Adipocyte (in vitro differentiated cells): ENCODE results near the gene KIF6.

ENCODE experiments used
- DNase-seq: peaks from one replicate; pipeline ENCODE4 v3.0.0-alpha.2; 2015; ENCODE audit warnings: low read depth
- H3K27me3 ChIP-seq: replicated peaks from 2 replicates; pipeline ENCODE4 v1.7.0; 2013; ENCODE audit warnings: mild to moderate bottlenecking, low read length, moderate library complexity; ENCODE audit not compliant: control insufficient read depth, insufficient read depth
- H3K36me3 ChIP-seq: 2 replicates; pipeline ENCODE4 v1.7.0; 2013; ENCODE audit warnings: low read length, mild to moderate bottlenecking, moderate library complexity; ENCODE audit not compliant: control insufficient read depth, insufficient read depth, severe bottlenecking
- H3K4me1 ChIP-seq: 2 replicates; pipeline ENCODE4 v1.7.0; 2013; ENCODE audit warnings: mild to moderate bottlenecking, low read length, moderate library complexity; ENCODE audit not compliant: control insufficient read depth, insufficient read depth
- H3K4me3 ChIP-seq: 2 replicates; pipeline ENCODE4 v1.7.0; 2013; ENCODE audit warnings: mild to moderate bottlenecking, low read length, moderate library complexity
- H3K9ac ChIP-seq: 2 replicates; pipeline ENCODE4 v1.7.0; 2013; ENCODE audit warnings: mild to moderate bottlenecking, low read length, moderate library complexity
- H3K9me3 ChIP-seq: 2 replicates; pipeline ENCODE4 v1.7.0; 2013; ENCODE audit warnings: mild to moderate bottlenecking, low read length, moderate library complexity; ENCODE audit not compliant: control insufficient read depth

KIF6 gene, protein sequence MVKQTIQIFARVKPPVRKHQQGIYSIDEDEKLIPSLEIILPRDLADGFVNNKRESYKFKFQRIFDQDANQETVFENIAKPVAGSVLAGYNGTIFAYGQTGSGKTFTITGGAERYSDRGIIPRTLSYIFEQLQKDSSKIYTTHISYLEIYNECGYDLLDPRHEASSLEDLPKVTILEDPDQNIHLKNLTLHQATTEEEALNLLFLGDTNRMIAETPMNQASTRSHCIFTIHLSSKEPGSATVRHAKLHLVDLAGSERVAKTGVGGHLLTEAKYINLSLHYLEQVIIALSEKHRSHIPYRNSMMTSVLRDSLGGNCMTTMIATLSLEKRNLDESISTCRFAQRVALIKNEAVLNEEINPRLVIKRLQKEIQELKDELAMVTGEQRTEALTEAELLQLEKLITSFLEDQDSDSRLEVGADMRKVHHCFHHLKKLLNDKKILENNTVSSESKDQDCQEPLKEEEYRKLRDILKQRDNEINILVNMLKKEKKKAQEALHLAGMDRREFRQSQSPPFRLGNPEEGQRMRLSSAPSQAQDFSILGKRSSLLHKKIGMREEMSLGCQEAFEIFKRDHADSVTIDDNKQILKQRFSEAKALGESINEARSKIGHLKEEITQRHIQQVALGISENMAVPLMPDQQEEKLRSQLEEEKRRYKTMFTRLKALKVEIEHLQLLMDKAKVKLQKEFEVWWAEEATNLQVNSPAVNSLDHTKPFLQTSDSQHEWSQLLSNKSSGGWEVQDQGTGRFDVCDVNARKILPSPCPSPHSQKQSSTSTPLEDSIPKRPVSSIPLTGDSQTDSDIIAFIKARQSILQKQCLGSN

DNA sequence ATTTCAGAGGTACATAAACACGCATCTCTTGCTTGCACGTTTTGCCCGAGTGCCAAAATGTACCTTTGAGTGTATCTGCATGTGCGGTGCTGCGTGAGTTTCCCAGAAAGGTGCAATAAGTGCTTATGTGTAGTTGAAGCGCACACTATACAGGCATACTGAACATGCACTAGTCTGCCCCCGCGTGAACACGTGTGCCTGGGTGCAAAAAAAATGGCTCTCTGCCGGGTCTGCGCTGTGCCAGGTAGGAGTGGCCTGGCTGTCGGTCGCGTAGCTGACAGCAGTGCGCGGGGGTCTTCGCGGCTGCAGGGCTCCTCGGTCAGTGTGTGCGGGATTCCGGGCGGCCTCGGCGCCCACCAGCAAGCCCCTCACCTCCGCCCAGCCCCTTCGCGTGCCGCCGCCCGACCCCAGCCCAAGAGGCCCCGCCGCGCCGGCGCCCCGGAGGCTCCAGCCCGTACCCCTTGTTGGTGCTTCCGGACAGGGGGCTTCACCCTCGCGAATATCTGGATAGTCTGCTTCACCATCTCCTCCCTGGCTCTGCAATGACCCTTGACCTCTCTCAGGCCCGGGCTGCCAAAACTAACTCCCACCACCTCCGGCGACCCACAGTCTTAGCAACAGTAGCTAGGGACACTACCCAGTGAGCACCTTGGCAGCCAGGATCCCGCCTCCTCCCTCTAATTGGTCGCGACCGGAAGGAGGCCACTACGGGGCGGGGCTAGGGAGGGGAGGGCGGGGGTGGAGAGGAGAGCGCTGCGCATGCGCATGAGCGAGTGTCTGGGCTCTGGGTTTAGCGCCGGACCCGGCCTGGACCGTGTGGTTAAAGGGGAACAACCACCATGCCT is at the start of gene KIF6:
KIF6 (minus strand) TSS at position 622 of the 845 bp plus-strand sequence; CDS start at position 524, 98 bp downstream.
- DNase-seq: peak; percentile 97
- H3K9ac ChIP-seq: peak within 1 kb of the TSS; percentile 81
- H3K27me3 ChIP-seq: no peaks in the 10 kb centered on the region
- H3K9me3 ChIP-seq: no peaks in the 10 kb centered on the region
- H3K4me1 ChIP-seq: no peaks in the 10 kb centered on the region
- H3K36me3 ChIP-seq: no peaks in the 10 kb centered on the region
- H3K4me3 ChIP-seq: peak within 1 kb of the TSS; percentile 89

GRCh38 chr6:39773782-39774181 is 48.6 kb upstream of the KIF6 start:
- Histone ChIP-seq H3K4me1 (peaks cover 3% of the 10 kb centered on the region), H3K9ac (no peak overlapping the region), H3K27me3 (peaks cover 4% of the 10 kb centered on the region), H3K36me3 (no peaks in the 10 kb centered on the region), H3K9me3 (no peaks in the 10 kb centered on the region), H3K4me3 (no peak overlapping the region)
- DNase-seq: no peak

DNA sequence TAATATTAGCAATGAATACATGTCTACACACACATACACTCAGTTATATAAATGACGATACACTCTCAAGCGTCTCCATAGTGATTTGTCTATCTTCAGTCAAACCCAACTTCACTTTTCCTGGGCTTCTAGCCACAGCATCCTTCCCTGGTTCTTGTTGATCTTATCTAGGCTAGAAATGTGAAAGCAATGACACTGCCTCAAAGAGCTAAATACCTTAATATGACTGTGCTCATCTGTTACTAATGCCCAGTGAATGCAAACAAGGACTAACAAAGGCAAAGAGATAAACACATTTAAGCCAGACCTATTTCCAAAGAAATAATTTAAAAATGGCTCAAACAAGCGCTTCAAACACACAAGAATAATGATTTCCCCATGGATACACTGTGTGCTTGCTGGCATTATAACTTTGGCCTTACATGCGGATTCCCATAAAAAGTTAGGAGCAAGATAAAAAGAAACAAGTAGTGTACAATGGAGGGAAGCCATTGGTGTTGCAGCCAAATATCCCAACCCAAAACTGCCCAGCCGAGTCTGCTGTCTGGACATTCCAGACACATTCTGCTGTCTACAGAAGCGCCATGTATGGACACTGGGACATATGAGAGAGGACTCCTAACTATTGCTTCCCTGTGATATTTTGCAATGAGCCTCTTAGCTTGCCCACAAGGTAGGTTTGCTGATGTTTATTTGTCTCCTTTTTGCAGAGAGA is 47.5 kb upstream of the KIF6 start:
- H3K4me1 ChIP-seq: no peaks in the 10 kb centered on the region
- no peaks in the 10 kb centered on the region for H3K36me3 ChIP-seq
- H3K9me3 ChIP-seq: no peaks in the 10 kb centered on the region
- DNase-seq: peak; percentile 42
- peaks cover 4% of the 10 kb centered on the region for H3K27me3 ChIP-seq
- H3K4me3 ChIP-seq: no peak overlapping the region
- no peak overlapping the region for H3K9ac ChIP-seq

- no peak overlapping the region for H3K4me3 ChIP-seq
- H3K27me3 ChIP-seq: peaks cover 4% of the 10 kb centered on the region
- H3K9me3 ChIP-seq: no peaks in the 10 kb centered on the region
- H3K9ac ChIP-seq: no peak overlapping the region
- no peaks in the 10 kb centered on the region for H3K36me3 ChIP-seq
- DNase-seq: no peak
- no peaks in the 10 kb centered on the region for H3K4me1 ChIP-seq
Measured at GRCh38 chr6:39770446-39770845, 45.2 kb upstream of the KIF6 start.

- DNase-seq: no peak
- no peak overlapping the region for H3K9ac ChIP-seq
- H3K9me3 ChIP-seq: no peaks in the 10 kb centered on the region
- peaks cover 8% of the 10 kb centered on the region for H3K27me3 ChIP-seq
- H3K36me3 ChIP-seq: no peaks in the 10 kb centered on the region
- H3K4me1 ChIP-seq: no peaks in the 10 kb centered on the region
- no peak overlapping the region for H3K4me3 ChIP-seq
Measured at GRCh38 chr6:39769012-39769411, 43.8 kb upstream of the KIF6 start.

- H3K9ac ChIP-seq: no peak overlapping the region
- peaks cover 7% of the 10 kb centered on the region for H3K27me3 ChIP-seq
- DNase-seq: no peak
- H3K4me3 ChIP-seq: no peak overlapping the region
- no peaks in the 10 kb centered on the region for H3K36me3 ChIP-seq
- H3K9me3 ChIP-seq: no peaks in the 10 kb centered on the region
- peaks cover 4% of the 10 kb centered on the region for H3K4me1 ChIP-seq
Measured at GRCh38 chr6:39765508-39766065, 40.4 kb upstream of the KIF6 start.

DNA sequence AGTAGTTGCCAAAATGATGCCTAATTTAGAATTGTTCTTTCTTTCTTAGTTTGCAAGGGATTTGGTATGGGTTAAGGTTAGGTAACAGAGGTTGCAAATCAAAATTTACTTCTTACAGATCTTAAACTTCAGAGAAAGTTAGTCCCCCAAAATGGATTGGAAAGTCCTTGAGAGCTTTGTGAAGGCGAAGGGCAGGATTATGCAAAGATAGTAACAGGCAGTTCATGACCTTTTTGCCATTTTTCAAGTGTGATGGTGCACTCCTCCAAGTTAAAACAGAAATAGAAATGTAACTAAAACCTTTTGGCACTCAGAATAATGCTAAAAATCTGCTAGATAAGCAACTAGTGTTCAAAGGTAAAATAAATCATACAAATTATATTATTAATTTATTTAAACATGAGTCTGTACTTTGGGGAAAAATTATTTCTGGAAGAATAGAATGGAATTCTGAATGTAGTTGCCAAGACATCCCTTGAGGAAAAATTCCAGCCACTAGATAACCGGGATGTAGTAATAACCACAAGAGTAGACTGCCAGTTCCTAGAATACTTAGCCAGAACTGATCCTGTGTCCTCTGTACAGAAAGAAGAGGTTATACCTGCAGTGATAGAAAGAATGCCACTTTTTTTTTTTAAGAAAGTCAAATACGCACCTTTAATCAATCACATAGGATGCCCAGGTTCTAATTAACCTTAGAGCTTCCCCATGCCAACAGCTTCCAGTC is 35.2 kb upstream of the KIF6 start:
- Histone ChIP-seq H3K4me1 (peaks cover 15% of the 10 kb centered on the region), H3K27me3 (peaks cover 15% of the 10 kb centered on the region), H3K9me3 (no peaks in the 10 kb centered on the region), H3K9ac (no peak overlapping the region), H3K36me3 (no peaks in the 10 kb centered on the region), H3K4me3 (no peak overlapping the region)
- DNase-seq: no peak

DNA sequence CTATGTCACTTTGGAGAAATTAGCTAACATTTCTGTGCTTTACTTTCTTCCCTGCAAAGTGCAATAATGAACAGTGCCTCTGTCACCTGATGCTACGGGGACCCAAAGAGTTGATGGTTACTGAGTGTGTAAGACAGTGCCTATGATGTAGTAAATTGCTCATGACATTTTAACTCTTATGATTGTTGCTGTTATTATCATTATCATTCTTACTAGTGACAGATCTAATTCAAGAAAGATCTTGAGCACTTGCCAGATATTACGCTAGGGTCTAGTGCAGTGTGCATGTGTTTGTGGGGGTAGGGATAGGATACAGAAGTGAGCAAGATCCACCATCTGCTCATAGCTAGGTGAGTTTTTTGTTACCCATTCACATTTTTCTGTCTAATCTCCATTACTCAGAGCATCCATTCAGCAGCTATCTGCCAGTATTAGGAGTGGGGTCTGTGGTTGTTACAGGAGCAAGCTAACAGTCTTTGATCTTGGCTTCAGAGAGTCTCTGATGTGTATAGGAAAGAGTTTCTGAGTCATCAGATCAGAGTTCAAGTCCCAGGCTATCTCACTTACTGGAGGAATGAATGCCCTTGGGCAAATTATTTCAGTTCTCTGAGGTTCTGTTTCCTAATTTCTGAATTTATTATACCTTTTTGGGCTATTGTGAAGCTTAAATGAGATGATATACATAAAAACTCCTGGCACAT is 33.8 kb upstream of the KIF6 start:
- Histone ChIP-seq H3K36me3 (no peaks in the 10 kb centered on the region), H3K4me1 (peaks cover 28% of the 10 kb centered on the region), H3K9ac (no peak overlapping the region), H3K27me3 (peaks cover 8% of the 10 kb centered on the region), H3K4me3 (no peak overlapping the region), H3K9me3 (no peaks in the 10 kb centered on the region)
- no peak for DNase-seq

GRCh38 chr6:39756582-39756981 is 31.4 kb upstream of the KIF6 start:
- no peak for DNase-seq
- no peaks in the 10 kb centered on the region for H3K36me3 ChIP-seq
- H3K4me1 ChIP-seq: peaks cover 36% of the 10 kb centered on the region

More at GRCh38 chr6:39756582-39756981, 31.4 kb upstream of the KIF6 start:
- Histone ChIP-seq H3K9ac (no peak overlapping the region), H3K9me3 (no peaks in the 10 kb centered on the region), H3K27me3 (peaks cover 8% of the 10 kb centered on the region), H3K4me3 (no peak overlapping the region)
